Measurements from ENCODE around the gene PCYOX1L.
"Not testable (repeated sequence)": the region's sequence is repeated elsewhere in the genome, so short reads cannot be mapped to it uniquely, and the experiment has no call there.

The PCYOX1L gene

GRCh38 chr5:149391524-149391923, 33.7 kb downstream of the PCYOX1L start:
- TF ChIP-seq CTCF (IDR thresholded peaks at IDR 0.05): no peak
- H3K4me3 ChIP-seq (ENCODE audit: low read depth in 1 of 2, low read length in 1 of 2): no peak overlapping the region
- no peaks in the 10 kb centered on the region for H3K36me3 ChIP-seq
- H3K27ac ChIP-seq: no peak overlapping the region
- no peaks in the 10 kb centered on the region for H3K4me1 ChIP-seq (ENCODE audit: control insufficient read depth in 1 of 2, insufficient read depth in 1 of 2, low read depth in 1 of 2, low read length in 1 of 2)
- H3K9me3 ChIP-seq: no peaks in the 10 kb centered on the region
- H3K27me3 ChIP-seq: no peaks in the 10 kb centered on the region

DNA sequence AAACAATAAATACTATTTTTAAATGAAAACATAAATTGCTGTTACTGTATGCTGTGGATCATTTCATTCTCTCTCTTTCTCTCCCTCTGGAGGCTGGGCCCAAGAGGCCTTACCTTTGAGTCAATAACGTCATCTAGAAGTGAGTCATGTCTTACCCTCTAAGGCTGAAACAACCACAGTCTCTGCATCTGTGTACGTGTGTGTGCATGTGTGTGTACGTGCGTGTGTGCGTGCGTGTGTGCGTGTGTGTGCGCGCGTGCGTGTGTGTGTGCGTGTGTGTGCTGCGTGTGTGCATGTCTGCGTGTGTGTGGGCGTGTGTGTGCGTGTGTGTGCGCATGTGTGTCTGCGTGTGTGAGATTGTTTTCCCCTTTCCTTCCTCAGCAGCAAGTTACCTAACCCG, 34.9 kb downstream of the PCYOX1L start:
- Histone ChIP-seq H3K9me3 (no peaks in the 10 kb centered on the region), H3K27me3 (no peaks in the 10 kb centered on the region), H3K36me3 (no peaks in the 10 kb centered on the region), H3K27ac (no peak overlapping the region), H3K4me1 (ENCODE audit: control insufficient read depth in 1 of 2, insufficient read depth in 1 of 2, low read depth in 1 of 2, low read length in 1 of 2) (no peaks in the 10 kb centered on the region), H3K4me3 (ENCODE audit: low read depth in 1 of 2, low read length in 1 of 2) (no peak overlapping the region)
- TF ChIP-seq CTCF (IDR thresholded peaks at IDR 0.05): no peak

GRCh38 chr5:149394996-149395395, 37.1 kb downstream of the PCYOX1L start:
- not testable (repeated sequence) for H3K4me1 ChIP-seq (ENCODE audit: control insufficient read depth in 1 of 2, insufficient read depth in 1 of 2, low read depth in 1 of 2, low read length in 1 of 2); H3K9me3 ChIP-seq; H3K27me3 ChIP-seq; H3K27ac ChIP-seq; H3K36me3 ChIP-seq; H3K4me3 ChIP-seq (ENCODE audit: low read depth in 1 of 2, low read length in 1 of 2)

DNA sequence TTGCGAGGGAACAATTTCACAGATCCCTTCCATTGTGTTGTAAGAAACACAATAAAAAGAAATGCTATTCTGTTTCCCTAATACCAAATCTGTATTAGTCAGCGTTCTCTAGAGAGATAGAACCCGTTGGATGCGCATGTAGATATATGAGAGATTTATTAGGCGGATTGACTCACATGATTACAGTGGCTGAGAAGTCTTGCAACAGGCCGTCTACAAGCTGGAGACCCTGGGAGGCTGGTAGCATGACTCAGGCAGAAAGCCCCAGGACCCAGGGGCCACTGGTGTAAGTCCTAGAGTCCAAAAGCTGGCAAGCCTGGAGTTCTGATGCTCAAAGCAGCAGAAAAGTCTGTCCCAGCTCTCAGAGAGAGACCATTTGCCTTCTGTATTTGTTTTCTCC, 39.7 kb downstream of the PCYOX1L start:
- Histone ChIP-seq H3K9me3 (no peaks in the 10 kb centered on the region), H3K4me1 (ENCODE audit: control insufficient read depth in 1 of 2, insufficient read depth in 1 of 2, low read depth in 1 of 2, low read length in 1 of 2) (peaks cover 0 to 2% of the 10 kb centered on the region in 2 experiments), H3K27me3 (no peaks in the 10 kb centered on the region), H3K4me3 (ENCODE audit: low read depth in 1 of 2, low read length in 1 of 2) (no peak overlapping the region), H3K36me3 (no peaks in the 10 kb centered on the region), H3K27ac (no peak overlapping the region)
- no peak for TF ChIP-seq CTCF (IDR thresholded peaks at IDR 0.05)

GRCh38 chr5:149398747-149399266, 41.0 kb downstream of the PCYOX1L start:
- H3K9me3 ChIP-seq; H3K27me3 ChIP-seq; H3K27ac ChIP-seq; H3K4me3 ChIP-seq (ENCODE audit: low read depth in 1 of 2, low read length in 1 of 2); H3K36me3 ChIP-seq; H3K4me1 ChIP-seq (ENCODE audit: control insufficient read depth in 1 of 2, insufficient read depth in 1 of 2, low read depth in 1 of 2, low read length in 1 of 2): not testable (repeated sequence)

DNA sequence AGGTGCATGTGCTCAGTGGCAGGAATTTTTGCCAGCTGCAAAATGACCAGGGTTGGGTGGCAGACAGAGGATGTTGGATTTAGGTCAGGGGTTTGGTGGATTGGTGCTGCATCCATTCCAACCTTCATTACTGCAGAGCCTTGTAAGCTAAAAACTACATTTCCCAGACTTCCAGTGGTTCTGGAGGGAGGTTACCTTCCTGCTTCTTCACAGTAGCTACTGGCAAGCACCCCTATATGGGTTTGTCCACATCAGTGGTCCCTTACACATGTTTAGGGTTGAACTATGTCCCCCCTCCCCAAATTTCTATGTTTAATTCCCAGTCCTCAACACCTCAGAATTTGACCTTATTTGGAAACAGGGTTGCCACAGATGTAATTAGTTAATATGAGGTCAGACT, 41.9 kb downstream of the PCYOX1L start:
- Histone ChIP-seq H3K27me3 (no peaks in the 10 kb centered on the region), H3K9me3 (no peaks in the 10 kb centered on the region), H3K27ac (no peak overlapping the region), H3K4me3 (ENCODE audit: low read depth in 1 of 2, low read length in 1 of 2) (no peak overlapping the region), H3K36me3 (no peaks in the 10 kb centered on the region), H3K4me1 (ENCODE audit: control insufficient read depth in 1 of 2, insufficient read depth in 1 of 2, low read depth in 1 of 2, low read length in 1 of 2) (peaks cover 0 to 2% of the 10 kb centered on the region in 2 experiments)
- TF ChIP-seq CTCF (IDR thresholded peaks at IDR 0.05): no peak

DNA sequence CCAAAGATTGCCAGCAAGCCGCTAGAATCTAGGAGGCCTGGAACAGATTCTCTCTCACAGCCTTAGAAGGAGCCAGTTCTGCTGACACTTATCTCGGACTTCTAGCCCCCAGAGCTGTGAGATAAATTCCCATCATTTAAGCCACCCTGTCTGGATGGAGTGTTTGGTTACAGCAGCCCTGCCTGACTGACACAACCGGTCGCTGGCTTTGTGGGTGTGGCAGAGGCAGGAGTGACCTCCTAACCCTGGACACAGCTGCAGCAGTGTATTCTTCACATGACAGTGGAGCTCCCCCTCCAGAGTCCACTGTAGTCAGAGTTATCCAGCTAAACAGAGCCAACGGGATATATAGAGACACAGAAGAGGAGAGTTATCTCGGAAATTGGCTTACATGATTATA, 42.5 kb downstream of the PCYOX1L start:
- H3K36me3 ChIP-seq: no peaks in the 10 kb centered on the region
- TF ChIP-seq CTCF (IDR thresholded peaks at IDR 0.05): no peak
- peaks cover 0 to 2% of the 10 kb centered on the region in 2 experiments for H3K4me1 ChIP-seq (ENCODE audit: control insufficient read depth in 1 of 2, insufficient read depth in 1 of 2, low read depth in 1 of 2, low read length in 1 of 2)
- H3K27ac ChIP-seq: no peak overlapping the region
- H3K27me3 ChIP-seq: no peaks in the 10 kb centered on the region
- no peak overlapping the region for H3K4me3 ChIP-seq (ENCODE audit: low read depth in 1 of 2, low read length in 1 of 2)
- no peaks in the 10 kb centered on the region for H3K9me3 ChIP-seq

Measured in neutrophil (primary cell).